HL-60 (cell line): Measurements from ENCODE around the gene TOX2.

Experiments
- CTCF ChIP-seq: IDR thresholded peaks from one replicate; pipeline ENCODE4 v1.5.1; 2011; ENCODE audit warnings: low read length, control low read depth, inconsistent platforms; ENCODE audit not compliant: insufficient read depth
- POLR2AphosphoS5 ChIP-seq: IDR thresholded peaks from 2 replicates; pipeline ENCODE4 v1.6.1; 2012; ENCODE audit warnings: low read depth

DNA sequence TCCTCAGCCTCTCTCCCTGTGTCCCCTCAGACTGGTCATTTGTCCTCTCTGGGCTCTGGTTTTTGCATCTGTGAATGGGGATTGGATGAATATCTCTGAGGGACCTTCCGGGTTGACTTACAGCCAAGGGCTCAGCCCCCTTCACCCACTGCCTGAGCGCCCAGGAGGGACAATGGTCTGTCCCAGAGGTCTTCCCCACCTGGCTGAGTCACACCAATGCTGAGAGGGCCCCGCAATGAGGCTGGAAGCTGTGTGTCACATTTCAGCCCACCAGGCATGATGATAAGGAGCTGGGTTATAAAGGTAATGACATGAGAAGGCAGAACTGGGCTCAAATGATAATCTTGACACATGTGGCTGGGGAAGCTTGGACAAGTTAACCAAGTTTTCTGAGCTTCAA is 70.5 kb downstream of the TOX2 start:
- TF ChIP-seq CTCF: no peak
- no peak for TF ChIP-seq POLR2AphosphoS5
